Stimulated activated CD4-positive, alpha-beta T cell treated with anti-CD3 and anti-CD28 coated beads, Interleukin-2, amount 100 ng/mL, for 24 hours (primary cell): ENCODE data around the gene MIPOL1.

Experiments
- DNase-seq, 2 donors: peaks; one replicate each; pipeline ENCODE4 v3.0.0-alpha.2; 2020

MIPOL1 gene

GRCh38 chr14:37466623-37467088 lies 268.9 kb downstream of the MIPOL1 start:
- DNase-seq = no peak

DNA sequence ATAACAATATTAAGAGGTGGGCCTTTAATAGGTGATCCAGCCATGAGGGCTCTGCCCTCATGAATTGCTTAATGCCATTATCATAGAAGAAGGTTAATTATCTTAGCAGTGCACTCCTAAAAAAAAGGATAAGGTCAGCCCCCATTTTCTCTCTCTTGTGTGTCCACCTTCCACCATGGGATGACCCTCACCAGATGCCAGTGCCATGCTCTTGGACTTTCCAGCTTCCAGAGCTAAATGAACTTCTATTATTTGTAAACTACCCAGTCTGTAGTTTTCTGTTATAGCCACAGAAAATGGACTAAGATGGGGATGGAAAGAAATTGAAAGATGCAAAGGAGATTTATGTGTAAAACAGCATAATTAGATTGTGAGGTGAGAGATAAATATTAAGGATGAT lies 271.9 kb downstream of the MIPOL1 start:
- DNase-seq = no peak

DNA sequence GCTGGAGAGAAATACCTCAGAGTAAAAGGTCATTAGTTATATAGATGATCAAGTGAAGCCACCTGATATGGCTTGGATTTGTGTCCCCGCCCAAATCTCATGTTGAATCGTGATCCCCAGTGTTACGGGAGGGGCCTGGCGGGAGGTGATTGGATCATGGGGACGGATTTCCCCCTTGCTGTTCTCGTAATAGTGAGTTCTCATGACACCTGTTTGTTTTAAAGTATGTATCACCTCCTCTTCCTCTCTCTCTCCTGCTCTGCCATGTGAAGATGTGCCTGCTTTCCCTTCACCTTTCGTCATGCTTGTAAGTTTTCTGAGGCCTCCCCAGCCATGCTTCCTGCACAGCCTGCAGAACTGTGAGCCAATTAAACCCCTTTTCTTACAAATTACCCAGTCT lies 272.5 kb downstream of the MIPOL1 start:
- no peak for DNase-seq

DNA sequence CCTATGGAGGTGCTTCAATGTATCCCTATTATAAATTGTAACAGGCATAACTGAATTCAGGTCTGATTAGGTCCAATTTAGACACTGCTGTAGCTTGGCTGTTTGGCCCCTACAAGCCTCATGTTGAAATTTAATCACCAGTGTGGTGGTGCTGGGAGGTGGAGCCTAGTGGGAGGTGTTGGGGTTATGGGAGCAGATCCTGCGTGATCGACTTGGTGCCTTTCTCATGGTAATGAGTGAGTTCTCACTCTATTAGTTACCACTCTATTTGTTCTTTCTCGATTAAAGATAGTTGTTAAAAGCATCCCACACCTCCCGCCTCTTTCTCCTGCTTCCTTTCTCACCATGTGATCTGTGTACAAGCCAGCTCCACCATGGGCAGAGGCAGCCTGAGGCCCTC lies 275.2 kb downstream of the MIPOL1 start:
- DNase-seq = no peak

GRCh38 chr14:37474191-37474590 lies 276.5 kb downstream of the MIPOL1 start:
- DNase-seq = no peak

- no peak for DNase-seq
These were observed 282.9 kb downstream of the MIPOL1 start for GRCh38 chr14:37480446-37481290.

- DNase-seq = no peak
These were observed 284.7 kb downstream of the MIPOL1 start for GRCh38 chr14:37482428-37482827.

GRCh38 chr14:37483672-37484071 lies 285.9 kb downstream of the MIPOL1 start:
- no peak for DNase-seq

GRCh38 chr14:37490607-37491006 lies 292.9 kb downstream of the MIPOL1 start:
- no peak for DNase-seq

- DNase-seq = no peak
These were observed 293.3 kb downstream of the MIPOL1 start for GRCh38 chr14:37491076-37491475.

GRCh38 chr14:37493606-37494005 lies 295.9 kb downstream of the MIPOL1 start:
- DNase-seq = no peak

DNA sequence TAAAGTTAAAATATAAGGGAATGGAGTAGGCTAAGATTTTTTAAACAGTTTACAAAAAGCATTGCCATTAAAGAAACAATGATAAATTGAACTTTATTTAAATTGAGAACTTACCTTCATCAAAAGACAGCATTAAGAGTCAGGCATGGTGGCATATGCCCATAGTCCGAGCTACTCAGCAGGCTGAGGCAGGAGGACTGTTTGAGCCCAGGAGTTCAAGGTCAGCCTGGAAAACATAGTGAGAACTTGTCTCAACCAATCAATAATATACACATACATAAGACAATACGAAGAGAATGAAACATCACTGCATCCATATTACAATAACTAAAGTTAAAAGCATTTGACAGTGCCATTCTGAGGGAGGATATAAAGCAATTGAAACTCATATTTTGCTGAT lies 299.7 kb downstream of the MIPOL1 start:
- DNase-seq = no peak

DNA sequence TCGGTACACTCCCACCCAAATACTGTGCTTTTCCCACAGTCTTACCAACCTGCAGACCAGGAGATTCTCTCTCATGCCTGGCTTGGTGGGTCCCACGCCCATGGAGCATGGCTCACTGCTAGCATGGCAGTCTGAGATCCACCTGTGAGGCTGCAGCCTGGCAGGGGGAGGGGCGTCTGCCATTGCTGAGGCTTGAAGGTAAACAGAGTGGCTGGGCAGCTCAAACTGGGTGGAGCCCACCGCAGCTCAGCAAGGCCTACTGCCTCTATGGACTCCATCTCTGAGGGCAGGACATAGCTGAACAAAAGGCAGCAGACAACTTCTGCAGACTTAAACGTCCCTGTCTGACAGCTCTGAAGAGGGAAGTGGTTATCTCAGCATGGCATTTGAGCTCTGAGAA lies 304.1 kb downstream of the MIPOL1 start:
- DNase-seq = no peak

- DNase-seq = no peak
These were observed 310.8 kb downstream of the MIPOL1 start for GRCh38 chr14:37508503-37508902.

- DNase-seq = no peak
These were observed 314.4 kb downstream of the MIPOL1 start for GRCh38 chr14:37512173-37512572.

- DNase-seq = no peak
These were observed 318.0 kb downstream of the MIPOL1 start for GRCh38 chr14:37515771-37516170.

DNA sequence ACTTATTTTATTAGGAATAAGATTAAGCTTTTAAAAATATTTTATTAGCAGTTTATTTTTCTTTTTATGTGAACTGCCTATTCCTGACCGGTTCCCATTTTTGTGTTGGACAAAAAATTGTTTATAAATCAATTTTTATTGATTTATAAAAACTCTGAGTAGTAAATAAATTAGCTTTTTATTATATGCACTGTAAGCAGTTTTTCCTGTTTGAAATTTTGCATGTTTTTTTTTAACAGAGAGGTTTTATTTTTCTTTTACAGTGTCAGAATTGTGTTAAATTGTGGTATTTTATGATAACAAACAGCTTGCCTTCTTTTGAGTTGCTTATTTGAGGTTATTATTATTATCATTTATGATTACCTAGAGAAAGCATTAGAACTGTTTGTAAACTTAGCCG lies 329.3 kb downstream of the MIPOL1 start:
- DNase-seq = no peak

DNA sequence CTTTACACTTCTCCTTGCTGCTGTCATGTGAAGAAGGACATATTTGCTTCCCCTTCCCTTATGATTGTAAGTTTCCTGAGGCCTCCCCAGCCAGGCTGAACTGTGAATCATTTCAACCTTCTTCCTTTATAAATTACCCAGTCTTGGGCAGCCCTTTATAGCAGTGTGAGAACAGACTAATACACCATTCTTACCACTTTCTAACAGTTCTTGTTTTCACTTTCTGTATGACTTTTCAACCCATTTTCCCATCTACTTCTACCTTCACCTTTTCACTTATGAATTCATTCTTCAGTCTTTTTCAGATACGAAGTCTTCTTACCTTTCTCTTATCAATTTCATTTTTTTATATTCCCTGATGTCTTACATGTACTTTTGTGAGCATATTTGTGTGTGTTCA lies 342.3 kb downstream of the MIPOL1 start:
- no peak for DNase-seq

- DNase-seq = no peak
These were observed 346.7 kb downstream of the MIPOL1 start for GRCh38 chr14:37544407-37544806.

DNA sequence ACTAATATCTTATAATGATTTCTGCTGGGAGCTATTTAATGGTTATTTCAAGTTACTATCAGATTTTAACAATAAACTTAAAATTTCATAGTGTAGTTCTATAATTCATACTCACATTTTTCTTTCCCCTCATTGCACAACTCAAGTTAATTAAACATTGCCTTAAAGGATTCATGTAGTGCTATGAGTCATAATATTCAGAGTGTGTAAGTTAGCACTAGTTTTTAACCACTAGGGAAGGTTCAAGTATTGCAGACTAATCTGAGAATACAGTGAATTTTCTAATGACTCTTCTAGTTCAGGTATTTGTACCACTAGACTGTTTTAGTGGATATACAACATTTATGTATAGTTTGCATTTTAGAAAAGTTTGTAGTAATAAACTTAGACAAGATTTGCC lies 347.4 kb downstream of the MIPOL1 start:
- no peak for DNase-seq

DNA sequence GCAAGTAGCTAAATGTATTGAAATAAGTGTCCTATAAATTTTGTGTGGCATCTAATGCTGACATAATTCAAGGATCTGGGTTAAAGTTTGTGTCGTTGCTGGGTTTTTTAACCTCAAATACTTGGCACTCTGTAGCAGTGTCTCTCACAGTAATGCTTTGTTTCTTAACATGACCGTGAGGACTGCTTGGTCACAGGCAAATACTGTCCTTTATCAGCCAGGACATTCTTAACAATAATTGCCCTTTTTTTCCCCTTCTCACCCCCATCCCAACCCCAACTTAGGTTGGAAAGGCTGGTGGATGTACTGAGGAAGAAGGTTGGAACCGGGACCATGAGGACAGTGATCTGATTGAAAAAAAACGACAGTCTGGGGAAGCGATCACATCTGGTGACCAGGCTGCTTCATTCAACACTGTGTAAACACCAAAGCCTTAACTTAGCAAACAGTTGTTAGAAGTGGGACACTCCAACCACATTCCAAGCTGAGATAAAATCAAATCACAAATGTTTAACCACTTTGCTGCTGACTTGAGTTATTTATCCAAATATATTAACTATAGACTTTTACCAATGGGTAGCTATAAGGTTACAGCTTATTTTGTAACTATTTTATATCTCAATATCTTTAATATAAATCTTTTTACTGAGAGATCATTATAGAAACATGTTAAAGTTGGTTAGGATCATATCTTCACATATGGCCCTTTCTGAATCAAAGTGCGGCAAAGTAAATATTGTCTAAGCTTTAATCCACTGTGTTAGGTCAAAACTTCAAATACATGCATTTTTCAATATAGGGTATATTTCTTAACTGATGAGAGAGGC lies 349.1 kb downstream of the MIPOL1 start:
- no peak for DNase-seq

- no peak for DNase-seq
These were observed 352.8 kb downstream of the MIPOL1 start for GRCh38 chr14:37550511-37550910.

DNA sequence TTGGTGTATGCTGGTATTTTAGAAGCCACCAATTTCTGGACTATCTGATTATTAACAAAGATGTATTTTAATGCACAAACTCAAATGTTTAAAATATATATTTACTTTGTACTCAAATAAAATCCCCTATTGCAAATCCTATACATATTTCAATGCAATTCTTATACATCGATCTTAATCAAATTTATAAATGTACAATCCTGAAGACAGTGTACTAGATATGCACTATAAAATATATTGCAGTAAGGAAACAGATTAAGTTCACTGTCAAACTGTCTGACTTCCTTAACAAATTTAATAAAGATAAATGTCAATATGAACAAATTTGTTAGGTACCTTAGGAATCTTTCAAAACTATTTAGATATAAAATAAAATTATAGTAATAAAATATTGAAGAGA lies 353.4 kb downstream of the MIPOL1 start:
- no peak for DNase-seq

DNA sequence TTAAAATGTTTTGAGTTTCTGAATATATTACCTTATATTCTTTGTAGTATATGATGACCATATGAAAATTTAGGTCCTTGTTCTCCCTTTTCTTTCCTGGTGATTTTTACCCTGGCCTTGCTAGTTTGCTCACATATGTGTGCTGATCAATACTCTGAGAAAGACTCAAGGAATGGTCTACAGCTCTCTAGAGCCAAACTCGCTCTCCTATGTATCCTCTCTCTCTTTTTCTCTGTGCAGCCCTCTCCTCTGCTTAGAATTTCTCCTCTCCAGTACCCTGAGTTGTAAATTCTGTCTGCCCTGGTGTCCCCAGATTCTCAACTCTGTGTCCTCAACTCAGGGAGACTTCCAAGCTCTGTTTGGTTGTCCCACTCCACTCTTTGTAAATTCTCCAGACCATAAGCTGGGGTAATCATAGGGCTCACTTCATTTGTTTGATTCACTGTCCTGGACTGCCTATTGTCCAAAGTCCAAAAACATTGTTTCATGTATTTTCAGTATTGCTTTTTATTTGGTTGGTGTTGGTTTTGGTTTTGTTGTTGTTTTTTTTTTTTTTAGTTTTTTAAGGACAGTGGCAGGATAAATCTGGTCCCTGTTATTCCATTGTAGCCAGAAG lies 356.3 kb downstream of the MIPOL1 start:
- DNase-seq = no peak
